DMS153 treated with DMSO at 0.1 percent for 48 hours (cell line): ENCODE measurements around the gene ANXA10.
"Not testable (repeated sequence)": the region's sequence is repeated elsewhere in the genome, so short reads cannot be mapped to it uniquely, and the experiment has no call there.

Experiments
- DNase-seq: peaks from one replicate; lab custom pipeline; 2025; ENCODE audit not compliant: unreplicated experiment; lab: John Stamatoyannopoulos, UW

Gene ANXA10

GRCh38 chr4:168118116-168118655 lies 25.8 kb downstream of the ANXA10 start:
- no peak for DNase-seq

GRCh38 chr4:168119100-168119499 lies 26.8 kb downstream of the ANXA10 start:
- DNase-seq, result no peak

- no peak for DNase-seq
Measured at GRCh38 chr4:168119890-168120289, 27.6 kb downstream of the ANXA10 start.

- DNase-seq, result no peak
Measured at GRCh38 chr4:168120811-168121210, 28.5 kb downstream of the ANXA10 start.

- DNase-seq, result no peak
Measured at GRCh38 chr4:168124008-168124641, 31.8 kb downstream of the ANXA10 start.

GRCh38 chr4:168126952-168127351 lies 34.6 kb downstream of the ANXA10 start:
- no peak for DNase-seq

- no peak for DNase-seq
Measured at GRCh38 chr4:168128601-168129000, 36.3 kb downstream of the ANXA10 start.

- no peak for DNase-seq
Measured at GRCh38 chr4:168129046-168129772, 36.9 kb downstream of the ANXA10 start.

GRCh38 chr4:168129802-168130201 lies 37.5 kb downstream of the ANXA10 start:
- DNase-seq, result no peak

- no peak for DNase-seq
Measured at GRCh38 chr4:168131196-168131595, 38.9 kb downstream of the ANXA10 start.

- DNase-seq, result no peak
Measured at GRCh38 chr4:168134651-168135050, 42.3 kb downstream of the ANXA10 start.

GRCh38 chr4:168135860-168136259 lies 43.5 kb downstream of the ANXA10 start:
- DNase-seq, result not testable (repeated sequence)

GRCh38 chr4:168137695-168138094 lies 45.4 kb downstream of the ANXA10 start:
- not testable (repeated sequence) for DNase-seq

- no peak for DNase-seq
Measured at GRCh38 chr4:168138143-168138542, 45.8 kb downstream of the ANXA10 start.

GRCh38 chr4:168139336-168139735 lies 47.0 kb downstream of the ANXA10 start:
- no peak for DNase-seq

GRCh38 chr4:168141733-168142132 lies 49.4 kb downstream of the ANXA10 start:
- DNase-seq, result no peak

- DNase-seq, result no peak
Measured at GRCh38 chr4:168143601-168144000, 51.3 kb downstream of the ANXA10 start.

- DNase-seq, result no peak
Measured at GRCh38 chr4:168150420-168151050, 58.2 kb downstream of the ANXA10 start.

GRCh38 chr4:168151327-168151726 lies 59.0 kb downstream of the ANXA10 start:
- no peak for DNase-seq

- DNase-seq, result no peak
Measured at GRCh38 chr4:168152837-168153500, 60.6 kb downstream of the ANXA10 start.
